Endothelial cell of umbilical vein (primary cell): ENCODE results near the gene SKP1. TPM values are rescaled to one million over a fixed set of nuclear protein-coding genes. Genes with fewer than 3 reads are reported as not detected.

Source experiments
- BruUV-seq: library from RNA; stranded (reverse); fragments of 400-500 nt; replicated peaks from 2 replicates; lab custom pipeline; 2021; lab: Mats Ljungman, UMichigan
- CTCF ChIA-PET: fragments of 300-600, 350-600 bp; sonication (Branson Sonifier 250); formaldehyde crosslinking; loops from one replicate; lab custom pipeline; 2021; ENCODE audit warnings: antibody characterized with exemption, inconsistent platforms; lab: Charles Lee
- POLR2A ChIA-PET: fragments of 300-600, 350-600 bp; sonication (Branson Sonifier 250); formaldehyde crosslinking; loops from one replicate; lab custom pipeline; 2021; ENCODE audit warnings: antibody characterized with exemption, inconsistent platforms; lab: Charles Lee
- DNase-seq: peaks from one replicate; pipeline ENCODE4 v3.0.0-alpha.2; 2011; ENCODE audit warnings: low read depth, low spot score
- FAIRE-seq: peaks from 2 replicates; lab custom pipeline; 2011; peaks lifted over from hg19 to GRCh38; lab: Jason Lieb, UNC
- H2AFZ ChIP-seq: 2 replicates; pipeline ENCODE4 v1.6.0; 2012; ENCODE audit warnings: low read depth, low read length, control low read depth, inconsistent platforms
- H3K27ac ChIP-seq: 2 replicates; pipeline ENCODE4 v1.5.1; 2011; ENCODE audit warnings: low read depth, mild to moderate bottlenecking, control low read depth, low read length, moderate library complexity; ENCODE audit not compliant: insufficient read depth
- H3K27me3 ChIP-seq, 2 experiments: 2 replicates each; pipeline versions ENCODE4 v1.6.0 to v1.6.1; 2011; ENCODE audit warnings: low read length in 2 of 2, mixed read lengths in 1 of 2; ENCODE audit not compliant: control insufficient read depth in 2 of 2, insufficient read depth in 2 of 2
- H3K36me3 ChIP-seq, 2 experiments: 2 replicates in 1 of 2; 3 replicates in 1 of 2; pipeline ENCODE4 v1.5.1; 2011; ENCODE audit warnings: low read length in 2 of 2, mild to moderate bottlenecking in 1 of 2, moderate library complexity in 1 of 2; ENCODE audit not compliant: control insufficient read depth in 2 of 2, insufficient read depth in 2 of 2; ENCODE audit errors: extremely low read depth in 1 of 2
- H3K4me1 ChIP-seq: 3 replicates; pipeline ENCODE4 v1.5.1; 2011; ENCODE audit warnings: mild to moderate bottlenecking, low read length; ENCODE audit not compliant: control insufficient read depth, insufficient read depth; ENCODE audit errors: extremely low read depth
- H3K4me2 ChIP-seq: 2 replicates; pipeline ENCODE4 v1.6.1; 2011; ENCODE audit warnings: low read length, control low read depth, mixed read lengths; ENCODE audit not compliant: insufficient read depth
- H3K4me3 ChIP-seq, 3 experiments: fragments of 200-600 bp in 1 of 3; sonication (generic), shearing (Covaris generic) in 1 of 3; replicated peaks in 1 of 3; 2 replicates each; pipeline ENCODE4 v1.5.1; 2011 to 2016; ENCODE audit warnings: control low read depth in 3 of 3, low read length in 3 of 3, mild to moderate bottlenecking in 2 of 3, inconsistent platforms in 1 of 3, low read depth in 1 of 3, moderate library complexity in 1 of 3; ENCODE audit not compliant: insufficient read depth in 1 of 3
- H3K79me2 ChIP-seq: 2 replicates; pipeline ENCODE4 v1.6.0; 2012; ENCODE audit warnings: low read length, inconsistent platforms; ENCODE audit not compliant: control insufficient read depth, insufficient read depth
- H3K9ac ChIP-seq: replicated peaks from 2 replicates; pipeline ENCODE3; 2011; ENCODE audit warnings: low read length, control low read depth; ENCODE audit not compliant: insufficient read depth; ENCODE audit errors: extremely low read depth
- H3K9me1 ChIP-seq: replicated peaks from 3 replicates; pipeline ENCODE4 v1.6.0; 2011; ENCODE audit warnings: mild to moderate bottlenecking, low read length; ENCODE audit not compliant: control insufficient read depth, insufficient read depth; ENCODE audit errors: extremely low read depth
- H3K9me3 ChIP-seq: replicated peaks from 2 replicates; pipeline ENCODE4 v1.5.1; 2012; ENCODE audit warnings: low read length, inconsistent platforms; ENCODE audit not compliant: control insufficient read depth, insufficient read depth
- H4K20me1 ChIP-seq: replicated peaks from 2 replicates; pipeline ENCODE3; 2011; ENCODE audit warnings: mild to moderate bottlenecking, low read length; ENCODE audit not compliant: control insufficient read depth, insufficient read depth; ENCODE audit errors: extremely low read depth
- EZH2 ChIP-seq: IDR thresholded peaks from 2 replicates; pipeline ENCODE4 v1.6.1; 2012; ENCODE audit warnings: borderline replicate concordance, low read depth, mild to moderate bottlenecking, moderate library complexity, low read length, inconsistent platforms; ENCODE audit not compliant: severe bottlenecking
- FOS ChIP-seq: IDR thresholded peaks from 2 replicates; pipeline ENCODE4 v1.6.1; 2011; ENCODE audit warnings: mild to moderate bottlenecking, low read length, moderate library complexity, borderline replicate concordance; ENCODE audit not compliant: insufficient read depth
- GATA2 ChIP-seq: IDR thresholded peaks from 2 replicates; pipeline ENCODE4 v1.7.0; 2011; ENCODE audit warnings: low read depth, mild to moderate bottlenecking, moderate library complexity, mixed read lengths, low read length; ENCODE audit not compliant: insufficient read length, insufficient read depth
- JUN ChIP-seq: IDR thresholded peaks from 2 replicates; pipeline ENCODE4 v1.6.1; 2011; ENCODE audit warnings: borderline replicate concordance, low read depth; ENCODE audit not compliant: insufficient read length, insufficient read depth
- MYC ChIP-seq: IDR thresholded peaks from one replicate; pipeline ENCODE4 v1.6.1; 2011; ENCODE audit warnings: mild to moderate bottlenecking, low read depth, low read length
- POLR2A ChIP-seq: IDR thresholded peaks from 2 replicates; pipeline ENCODE4 v1.6.1; 2012; ENCODE audit warnings: low read depth, mild to moderate bottlenecking, control low read depth, low read length
- POLR2AphosphoS5 ChIP-seq: IDR thresholded peaks from 2 replicates; pipeline ENCODE4 v1.6.1; 2012; ENCODE audit warnings: low read depth, mild to moderate bottlenecking, control low read depth, low read length, moderate library complexity; ENCODE audit not compliant: insufficient read depth
- dilution Hi-C: fragments of 300-500 bp; cut with MboI; formaldehyde crosslinking; loops from one replicate; pipeline ENCODE4 v1.15.0; 2019; ENCODE audit warnings: low sequenced_read_pairs; ENCODE audit not compliant: extremely low pct_ligation_motif_present
- intact Hi-C: fragments of 100-400 bp; cut with micrococcal nuclease; formaldehyde crosslinking; loops from one replicate; pipeline ENCODE4 v1.10.0; 2022
- polyA plus RNA-seq, 4 experiments: library from polyadenylated mRNA; depleted of rRNA in 3 of 4; stranded (reverse) in 3 of 4; unstranded in 1 of 4; fragments of >200 nt; gene quantifications; 2 replicates each; pipeline versions ENCODE4 v1.2.1 to v1.2.3, GENCODE V29; 2011 to 2012; ENCODE audit warnings: missing spikeins in 1 of 4
- total RNA-seq: library from RNA; stranded (reverse); gene quantifications from 2 replicates; pipeline ENCODE4 v1.2.3, GENCODE V29; 2021
- TF ChIP-seq, protein P1 (sequence below), 2 donors: IDR thresholded peaks; 1 replicate in 1 of 2; 2 replicates in 1 of 2; pipeline ENCODE4 v1.5.1; 2011; ENCODE audit warnings: low read length in 2 of 2, mild to moderate bottlenecking in 2 of 2, moderate library complexity in 2 of 2, control low read depth in 1 of 2, inconsistent platforms in 1 of 2, low read depth in 1 of 2; ENCODE audit not compliant: insufficient read depth in 1 of 2; ENCODE audit errors: extremely low read depth in 1 of 2

Gene SKP1
- total and polyA plus RNA-seq, 2 donors (not counting 3 experiments of a cell fraction or from before 2014, with no cell fraction given) = 214 to 320 TPM

DNA sequence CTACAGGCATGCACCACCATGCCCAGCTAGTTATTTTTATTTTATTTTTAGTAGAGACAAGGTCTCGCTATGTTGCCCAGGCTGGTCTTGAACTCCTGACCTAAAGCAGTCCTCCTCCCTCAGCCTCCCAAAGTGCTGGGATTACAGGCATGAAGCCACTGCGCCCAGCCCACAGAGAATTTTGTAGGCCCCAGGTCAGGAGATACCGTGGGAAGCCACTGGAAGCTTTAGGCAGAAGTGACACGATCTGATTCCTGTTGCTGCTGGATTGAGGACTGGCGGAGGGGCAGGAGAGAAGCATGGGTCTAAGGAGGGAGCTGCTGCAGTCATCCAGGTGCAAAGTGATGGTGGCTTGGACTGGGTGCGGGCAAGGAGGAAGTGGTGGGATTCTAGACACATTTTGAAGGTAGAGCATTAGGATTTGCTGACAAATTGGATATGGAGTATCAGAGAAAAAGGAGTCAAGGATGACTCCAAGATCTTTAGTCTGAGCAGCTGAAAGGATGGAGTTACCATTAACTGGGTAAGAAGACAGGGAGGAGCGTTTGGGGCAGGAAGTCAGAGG lies 41.6 kb downstream of the SKP1 start:
- H3K4me1 ChIP-seq = no peaks in the 10 kb centered on the region
- H3K79me2 ChIP-seq = no peaks in the 10 kb centered on the region
- FAIRE-seq (no peak), DNase-seq (no peak)
- H3K27me3 ChIP-seq = no peaks in the 10 kb centered on the region
- H3K9me3 ChIP-seq = no peaks in the 10 kb centered on the region
- no TSS peak for BruUV-seq
- ChIA-PET POLR2A (no interaction called here), CTCF (interaction anchor here (1.0 to 15.2 kb wide), 3 partner anchors 11 to 93 kb away, joined by 3 to 517 read pairs (median 3); no protein-coding TSS in a partner anchor)
- H4K20me1 ChIP-seq = no peaks in the 10 kb centered on the region
- no peak overlapping the region for H3K4me2 ChIP-seq
- TF ChIP-seq EZH2 = no peak
- TF ChIP-seq JUN = no peak
- TF ChIP-seq FOS = no peak
- TF ChIP-seq, protein P1, sequence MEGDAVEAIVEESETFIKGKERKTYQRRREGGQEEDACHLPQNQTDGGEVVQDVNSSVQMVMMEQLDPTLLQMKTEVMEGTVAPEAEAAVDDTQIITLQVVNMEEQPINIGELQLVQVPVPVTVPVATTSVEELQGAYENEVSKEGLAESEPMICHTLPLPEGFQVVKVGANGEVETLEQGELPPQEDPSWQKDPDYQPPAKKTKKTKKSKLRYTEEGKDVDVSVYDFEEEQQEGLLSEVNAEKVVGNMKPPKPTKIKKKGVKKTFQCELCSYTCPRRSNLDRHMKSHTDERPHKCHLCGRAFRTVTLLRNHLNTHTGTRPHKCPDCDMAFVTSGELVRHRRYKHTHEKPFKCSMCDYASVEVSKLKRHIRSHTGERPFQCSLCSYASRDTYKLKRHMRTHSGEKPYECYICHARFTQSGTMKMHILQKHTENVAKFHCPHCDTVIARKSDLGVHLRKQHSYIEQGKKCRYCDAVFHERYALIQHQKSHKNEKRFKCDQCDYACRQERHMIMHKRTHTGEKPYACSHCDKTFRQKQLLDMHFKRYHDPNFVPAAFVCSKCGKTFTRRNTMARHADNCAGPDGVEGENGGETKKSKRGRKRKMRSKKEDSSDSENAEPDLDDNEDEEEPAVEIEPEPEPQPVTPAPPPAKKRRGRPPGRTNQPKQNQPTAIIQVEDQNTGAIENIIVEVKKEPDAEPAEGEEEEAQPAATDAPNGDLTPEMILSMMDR (IDR thresholded peaks at IDR 0.05; ENCODE audit: extremely low read depth in 1 of 2, insufficient read depth in 1 of 2, low read depth in 1 of 2, low read length in 2 of 2) = no peak
- TF ChIP-seq POLR2AphosphoS5 = no peak
- TF ChIP-seq POLR2A = no peak
- no peak for TF ChIP-seq GATA2
- no peak for TF ChIP-seq MYC
- dilution Hi-C loops = no loop called here
- no peak overlapping the region for H3K9ac ChIP-seq
- intact Hi-C loops = no loop called here
- H3K9me1 ChIP-seq = no peaks in the 10 kb centered on the region
- peaks cover 0 to 11% of the 10 kb centered on the region in 2 experiments for H3K36me3 ChIP-seq
- H3K27ac ChIP-seq = no peak overlapping the region
- H2AFZ ChIP-seq = no peak overlapping the region
- H3K4me3 ChIP-seq = no peak overlapping the region
